ENCODE data around the gene DAND5. TPM values are rescaled to one million over a fixed set of nuclear protein-coding genes. Genes with fewer than 3 reads are reported as not detected.
"Not testable (repeated sequence)": the region's sequence is repeated elsewhere in the genome, so short reads cannot be mapped to it uniquely, and the experiment has no call there.

The DAND5 gene
- polyA plus RNA-seq, 2 of the 4 experiments (the other 2 are of a cell fraction) = 0.12 to 0.21 TPM

GRCh38 chr19:12975221-12975741 lies 5.9 kb downstream of the DAND5 start:
- DNase-seq (ENCODE audit: low read depth in 1 of 2, low spot score in 1 of 2) (no peak), ATAC-seq (no peak), FAIRE-seq (no peak)
- Histone ChIP-seq H3K4me3 (no peak overlapping the region), H3K9me3 (no peaks in the 10 kb centered on the region), H3K27ac (no peak overlapping the region), H3K4me2 (no peak overlapping the region), H3K4me1 (peaks cover 8% of the 10 kb centered on the region; the same call in 2 of the 3 replicates)
- TF ChIP-seq SMC3 (IDR thresholded peaks at IDR 0.05) (no peak), TP53 (CRISPR knock-in tag; IDR thresholded peaks at IDR 0.05) (no peak), CHD4 (IDR thresholded peaks at IDR 0.05; ENCODE audit: borderline replicate concordance) (no peak), CBX2 (IDR thresholded peaks at IDR 0.05; ENCODE audit: borderline replicate concordance, low read depth) (no peak), HOXB13 (CRISPR knock-in tag; IDR thresholded peaks at IDR 0.05; ENCODE audit: low read depth) (no peak), SREBF2 (IDR thresholded peaks at IDR 0.05) (no peak), FOSB (CRISPR knock-in tag; IDR thresholded peaks at IDR 0.05) (no peak), HOXA7 (CRISPR knock-in tag; IDR thresholded peaks at IDR 0.05) (no peak), ZSCAN20 (CRISPR knock-in tag; IDR thresholded peaks at IDR 0.05) (no peak), CBX8 (IDR thresholded peaks at IDR 0.05) (no peak), GATA3 (IDR thresholded peaks at IDR 0.05; ENCODE audit: borderline replicate concordance) (no peak), POLR2AphosphoS2 (conservative IDR thresholded peaks at IDR 0.05; ENCODE audit: low read length) (no peak), MYC (IDR thresholded peaks at IDR 0.05; ENCODE audit: borderline replicate concordance, low read length) (no peak), RFX5 (IDR thresholded peaks at IDR 0.05) (no peak)
- TF ChIP-seq, protein P1, sequence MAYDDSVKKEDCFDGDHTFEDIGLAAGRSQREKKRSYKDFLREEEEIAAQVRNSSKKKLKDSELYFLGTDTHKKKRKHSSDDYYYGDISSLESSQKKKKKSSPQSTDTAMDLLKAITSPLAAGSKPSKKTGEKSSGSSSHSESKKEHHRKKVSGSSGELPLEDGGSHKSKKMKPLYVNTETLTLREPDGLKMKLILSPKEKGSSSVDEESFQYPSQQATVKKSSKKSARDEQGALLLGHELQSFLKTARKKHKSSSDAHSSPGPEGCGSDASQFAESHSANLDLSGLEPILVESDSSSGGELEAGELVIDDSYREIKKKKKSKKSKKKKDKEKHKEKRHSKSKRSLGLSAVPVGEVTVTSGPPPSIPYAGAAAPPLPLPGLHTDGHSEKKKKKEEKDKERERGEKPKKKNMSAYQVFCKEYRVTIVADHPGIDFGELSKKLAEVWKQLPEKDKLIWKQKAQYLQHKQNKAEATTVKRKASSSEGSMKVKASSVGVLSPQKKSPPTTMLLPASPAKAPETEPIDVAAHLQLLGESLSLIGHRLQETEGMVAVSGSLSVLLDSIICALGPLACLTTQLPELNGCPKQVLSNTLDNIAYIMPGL (CRISPR knock-in tag; IDR thresholded peaks at IDR 0.05; ENCODE audit: borderline replicate concordance) = no peak
- TF ChIP-seq, protein P2, sequence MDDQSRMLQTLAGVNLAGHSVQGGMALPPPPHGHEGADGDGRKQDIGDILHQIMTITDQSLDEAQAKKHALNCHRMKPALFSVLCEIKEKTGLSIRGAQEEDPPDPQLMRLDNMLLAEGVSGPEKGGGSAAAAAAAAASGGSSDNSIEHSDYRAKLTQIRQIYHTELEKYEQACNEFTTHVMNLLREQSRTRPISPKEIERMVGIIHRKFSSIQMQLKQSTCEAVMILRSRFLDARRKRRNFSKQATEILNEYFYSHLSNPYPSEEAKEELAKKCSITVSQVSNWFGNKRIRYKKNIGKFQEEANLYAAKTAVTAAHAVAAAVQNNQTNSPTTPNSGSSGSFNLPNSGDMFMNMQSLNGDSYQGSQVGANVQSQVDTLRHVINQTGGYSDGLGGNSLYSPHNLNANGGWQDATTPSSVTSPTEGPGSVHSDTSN (IDR thresholded peaks at IDR 0.05) = no peak
- TF ChIP-seq, protein P3, sequence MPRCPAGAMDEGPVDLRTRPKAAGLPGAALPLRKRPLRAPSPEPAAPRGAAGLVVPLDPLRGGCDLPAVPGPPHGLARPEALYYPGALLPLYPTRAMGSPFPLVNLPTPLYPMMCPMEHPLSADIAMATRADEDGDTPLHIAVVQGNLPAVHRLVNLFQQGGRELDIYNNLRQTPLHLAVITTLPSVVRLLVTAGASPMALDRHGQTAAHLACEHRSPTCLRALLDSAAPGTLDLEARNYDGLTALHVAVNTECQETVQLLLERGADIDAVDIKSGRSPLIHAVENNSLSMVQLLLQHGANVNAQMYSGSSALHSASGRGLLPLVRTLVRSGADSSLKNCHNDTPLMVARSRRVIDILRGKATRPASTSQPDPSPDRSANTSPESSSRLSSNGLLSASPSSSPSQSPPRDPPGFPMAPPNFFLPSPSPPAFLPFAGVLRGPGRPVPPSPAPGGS (IDR thresholded peaks at IDR 0.05) = no peak
- TF ChIP-seq, protein P4, sequence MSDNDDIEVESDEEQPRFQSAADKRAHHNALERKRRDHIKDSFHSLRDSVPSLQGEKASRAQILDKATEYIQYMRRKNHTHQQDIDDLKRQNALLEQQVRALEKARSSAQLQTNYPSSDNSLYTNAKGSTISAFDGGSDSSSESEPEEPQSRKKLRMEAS (IDR thresholded peaks at IDR 0.05) = no peak
- CTCF ChIA-PET = interaction anchor here (0.5 to 16.3 kb wide), 9 partner anchors 9 to 288 kb away, joined by 3 to 309 read pairs (median 6); partner anchors contain the start of gene DAND5
- no CpG with 5 or more reads among the region's 17 CpGs for WGBS (ENCODE audit: missing lambda C conversion rate)
- POLR2A ChIA-PET = no interaction called here

DNA sequence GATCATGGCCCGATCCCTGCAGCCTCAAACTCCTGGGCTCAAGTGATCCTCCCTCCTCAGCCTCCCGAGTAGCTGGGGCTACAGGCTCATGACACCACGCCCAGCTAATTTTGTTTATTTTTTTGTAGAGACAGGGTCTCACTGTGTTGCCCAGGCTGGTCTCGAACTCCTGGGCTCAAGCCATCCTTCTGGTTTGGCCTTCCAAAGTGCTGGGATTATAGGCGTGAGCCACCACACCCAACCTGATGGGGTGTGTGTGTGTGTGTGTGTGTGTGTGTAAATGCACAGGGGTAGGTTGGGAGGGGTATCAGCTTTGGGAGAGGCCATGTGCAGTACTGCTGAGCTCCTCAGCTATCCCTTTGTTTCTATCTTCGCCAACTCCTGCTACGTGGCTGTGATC lies 6.7 kb downstream of the DAND5 start:
- H3K9me3 ChIP-seq; FAIRE-seq; ATAC-seq; DNase-seq (ENCODE audit: low read depth in 1 of 2, low spot score in 1 of 2); H3K4me2 ChIP-seq; H3K4me1 ChIP-seq; H3K4me3 ChIP-seq; POLR2A ChIA-PET; H3K27ac ChIP-seq: not testable (repeated sequence)
- WGBS (ENCODE audit: missing lambda C conversion rate) = 65% methylated on average over 7 of the region's 7 CpGs
- CTCF ChIA-PET = interaction anchor here (0.7 to 16.3 kb wide), 15 partner anchors 9 to 287 kb away, joined by 3 to 309 read pairs (median 14); partner anchors contain the start of gene DAND5

- ChIA-PET POLR2A (no interaction called here), CTCF (interaction anchor here (0.6 to 16.3 kb wide), 9 partner anchors 13 to 610 kb away, joined by 3 to 309 read pairs (median 23); partner anchors contain the start of gene DAND5)
- FAIRE-seq (no peak), ATAC-seq (no peak), DNase-seq (ENCODE audit: low read depth in 1 of 2, low spot score in 1 of 2) (no peak)
- H3K4me2 ChIP-seq = no peak overlapping the region
- no peaks in the 10 kb centered on the region for H3K9me3 ChIP-seq
- no peak overlapping the region for H3K27ac ChIP-seq
- peaks cover 3% of the 10 kb centered on the region; the same call in 1 of the 3 replicates for H3K4me1 ChIP-seq
- H3K4me3 ChIP-seq = no peak overlapping the region
- WGBS (ENCODE audit: missing lambda C conversion rate) = 75% methylated on average over 3 of the region's 3 CpGs
- TF ChIP-seq, protein P2 (IDR thresholded peaks at IDR 0.05) = no peak
- TF ChIP-seq, protein P1 (CRISPR knock-in tag; IDR thresholded peaks at IDR 0.05; ENCODE audit: borderline replicate concordance) = no peak
- no peak for TF ChIP-seq CHD4 (IDR thresholded peaks at IDR 0.05; ENCODE audit: borderline replicate concordance)
- TF ChIP-seq CTCF (IDR thresholded peaks at IDR 0.05) = no peak
- TF ChIP-seq SMC3 (IDR thresholded peaks at IDR 0.05) = no peak
- no peak for TF ChIP-seq ZSCAN20 (CRISPR knock-in tag; IDR thresholded peaks at IDR 0.05)
- no peak for TF ChIP-seq GATA3 (IDR thresholded peaks at IDR 0.05; ENCODE audit: borderline replicate concordance)
- no peak for TF ChIP-seq FOSB (CRISPR knock-in tag; IDR thresholded peaks at IDR 0.05)
- TF ChIP-seq TFCP2L1 (CRISPR knock-in tag; IDR thresholded peaks at IDR 0.05) = no peak
- no peak for TF ChIP-seq RNF2 (IDR thresholded peaks at IDR 0.05; ENCODE audit: borderline replicate concordance, low read depth)
These were observed 10.6 kb downstream of the DAND5 start for GRCh38 chr19:12979974-12980373.

Data from A549 (cell line).